K562 (cell line): ENCODE results near the gene TTC27. TPM values are rescaled to one million over a fixed set of nuclear protein-coding genes. Genes with fewer than 3 reads are reported as not detected.
A peak's percentile ranks its signal among the peaks of the same experiment; 100 is the strongest.

ENCODE experiments used
- AFF1 ChIP-seq, 2 experiments: fragments of 450-650 bp; IDR thresholded peaks; 2 replicates each; pipeline ENCODE4 v1.6.1; 2018; ENCODE audit warnings: mild to moderate bottlenecking in 2 of 2, low read depth in 1 of 2; ENCODE audit not compliant: partially characterized antibody in 2 of 2
- NCOR1 ChIP-seq: fragments of 450-650 bp; IDR thresholded peaks from 2 replicates; pipeline ENCODE4 v1.6.1; 2016; ENCODE audit warnings: mild to moderate bottlenecking, moderate library complexity
- ZBTB5 ChIP-seq: fragments of 450-650 bp; IDR thresholded peaks from 2 replicates; pipeline ENCODE4 v1.6.1; 2017; ENCODE audit warnings: antibody characterized with exemption
- polyA plus RNA-seq, 8 experiments: library from polyadenylated mRNA; depleted of rRNA in 4 of 8; stranded (reverse) in 5 of 8; unstranded in 3 of 8; fragments of >200 nt; fragmentation: Nextera tagmentation in 2 of 8; fragmentation: Illumina TruSeq in 1 of 8; extraction: Ambion mirVana in 2 of 8; extraction: Trizol in 1 of 8; gene quantifications; 2 replicates each; pipeline versions ENCODE4 v1.2.1 to v1.2.3, GENCODE V29; 2011 to 2014; ENCODE audit warnings: inconsistent platforms in 1 of 8, missing spikeins in 1 of 8
- total RNA-seq, 7 experiments: library from RNA; depleted of rRNA in 6 of 7; stranded (reverse); fragments of >200 nt in 6 of 7; fragmentation: Illumina TruSeq in 2 of 7; extraction: Trizol in 2 of 7; gene quantifications; 2 replicates each; pipeline versions ENCODE4 v1.2.1 to v1.2.3, GENCODE V29; 2011 to 2021; ENCODE audit warnings: low replicate concordance in 1 of 7
- TF ChIP-seq, protein P1 (sequence below): sonication (generic); formaldehyde crosslinking; IDR thresholded peaks from 2 replicates; pipeline ENCODE4 v1.8.0; 2023; ENCODE audit warnings: missing genetic modification reagents, mild to moderate bottlenecking, borderline replicate concordance
- TF ChIP-seq, protein P2 (sequence below): fragments of 450-650 bp; IDR thresholded peaks from 2 replicates; pipeline ENCODE4 v1.6.1; 2018; ENCODE audit not compliant: partially characterized antibody

Gene TTC27
- total and polyA plus RNA-seq, 9 of the 15 experiments (the other 6 are each of a cell fraction or from before 2014, with no cell fraction given), result 44.3 to 93.4 (median 57.3) TPM

GRCh38 chr2:32591669-32592463 is 36.0 kb upstream of the TTC27 start (continued):
- TF ChIP-seq, protein P1, sequence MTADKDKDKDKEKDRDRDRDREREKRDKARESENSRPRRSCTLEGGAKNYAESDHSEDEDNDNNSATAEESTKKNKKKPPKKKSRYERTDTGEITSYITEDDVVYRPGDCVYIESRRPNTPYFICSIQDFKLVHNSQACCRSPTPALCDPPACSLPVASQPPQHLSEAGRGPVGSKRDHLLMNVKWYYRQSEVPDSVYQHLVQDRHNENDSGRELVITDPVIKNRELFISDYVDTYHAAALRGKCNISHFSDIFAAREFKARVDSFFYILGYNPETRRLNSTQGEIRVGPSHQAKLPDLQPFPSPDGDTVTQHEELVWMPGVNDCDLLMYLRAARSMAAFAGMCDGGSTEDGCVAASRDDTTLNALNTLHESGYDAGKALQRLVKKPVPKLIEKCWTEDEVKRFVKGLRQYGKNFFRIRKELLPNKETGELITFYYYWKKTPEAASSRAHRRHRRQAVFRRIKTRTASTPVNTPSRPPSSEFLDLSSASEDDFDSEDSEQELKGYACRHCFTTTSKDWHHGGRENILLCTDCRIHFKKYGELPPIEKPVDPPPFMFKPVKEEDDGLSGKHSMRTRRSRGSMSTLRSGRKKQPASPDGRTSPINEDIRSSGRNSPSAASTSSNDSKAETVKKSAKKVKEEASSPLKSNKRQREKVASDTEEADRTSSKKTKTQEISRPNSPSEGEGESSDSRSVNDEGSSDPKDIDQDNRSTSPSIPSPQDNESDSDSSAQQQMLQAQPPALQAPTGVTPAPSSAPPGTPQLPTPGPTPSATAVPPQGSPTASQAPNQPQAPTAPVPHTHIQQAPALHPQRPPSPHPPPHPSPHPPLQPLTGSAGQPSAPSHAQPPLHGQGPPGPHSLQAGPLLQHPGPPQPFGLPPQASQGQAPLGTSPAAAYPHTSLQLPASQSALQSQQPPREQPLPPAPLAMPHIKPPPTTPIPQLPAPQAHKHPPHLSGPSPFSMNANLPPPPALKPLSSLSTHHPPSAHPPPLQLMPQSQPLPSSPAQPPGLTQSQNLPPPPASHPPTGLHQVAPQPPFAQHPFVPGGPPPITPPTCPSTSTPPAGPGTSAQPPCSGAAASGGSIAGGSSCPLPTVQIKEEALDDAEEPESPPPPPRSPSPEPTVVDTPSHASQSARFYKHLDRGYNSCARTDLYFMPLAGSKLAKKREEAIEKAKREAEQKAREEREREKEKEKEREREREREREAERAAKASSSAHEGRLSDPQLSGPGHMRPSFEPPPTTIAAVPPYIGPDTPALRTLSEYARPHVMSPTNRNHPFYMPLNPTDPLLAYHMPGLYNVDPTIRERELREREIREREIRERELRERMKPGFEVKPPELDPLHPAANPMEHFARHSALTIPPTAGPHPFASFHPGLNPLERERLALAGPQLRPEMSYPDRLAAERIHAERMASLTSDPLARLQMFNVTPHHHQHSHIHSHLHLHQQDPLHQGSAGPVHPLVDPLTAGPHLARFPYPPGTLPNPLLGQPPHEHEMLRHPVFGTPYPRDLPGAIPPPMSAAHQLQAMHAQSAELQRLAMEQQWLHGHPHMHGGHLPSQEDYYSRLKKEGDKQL (CRISPR knock-in tag), result no peak
- TF ChIP-seq AFF1 (IDR thresholded peaks at IDR 0.05; ENCODE audit: low read depth in 1 of 2, partially characterized antibody in 2 of 2), result peak in 1 of 2 experiments; percentile 24
- no peak for TF ChIP-seq ZBTB5
- TF ChIP-seq, protein P2, sequence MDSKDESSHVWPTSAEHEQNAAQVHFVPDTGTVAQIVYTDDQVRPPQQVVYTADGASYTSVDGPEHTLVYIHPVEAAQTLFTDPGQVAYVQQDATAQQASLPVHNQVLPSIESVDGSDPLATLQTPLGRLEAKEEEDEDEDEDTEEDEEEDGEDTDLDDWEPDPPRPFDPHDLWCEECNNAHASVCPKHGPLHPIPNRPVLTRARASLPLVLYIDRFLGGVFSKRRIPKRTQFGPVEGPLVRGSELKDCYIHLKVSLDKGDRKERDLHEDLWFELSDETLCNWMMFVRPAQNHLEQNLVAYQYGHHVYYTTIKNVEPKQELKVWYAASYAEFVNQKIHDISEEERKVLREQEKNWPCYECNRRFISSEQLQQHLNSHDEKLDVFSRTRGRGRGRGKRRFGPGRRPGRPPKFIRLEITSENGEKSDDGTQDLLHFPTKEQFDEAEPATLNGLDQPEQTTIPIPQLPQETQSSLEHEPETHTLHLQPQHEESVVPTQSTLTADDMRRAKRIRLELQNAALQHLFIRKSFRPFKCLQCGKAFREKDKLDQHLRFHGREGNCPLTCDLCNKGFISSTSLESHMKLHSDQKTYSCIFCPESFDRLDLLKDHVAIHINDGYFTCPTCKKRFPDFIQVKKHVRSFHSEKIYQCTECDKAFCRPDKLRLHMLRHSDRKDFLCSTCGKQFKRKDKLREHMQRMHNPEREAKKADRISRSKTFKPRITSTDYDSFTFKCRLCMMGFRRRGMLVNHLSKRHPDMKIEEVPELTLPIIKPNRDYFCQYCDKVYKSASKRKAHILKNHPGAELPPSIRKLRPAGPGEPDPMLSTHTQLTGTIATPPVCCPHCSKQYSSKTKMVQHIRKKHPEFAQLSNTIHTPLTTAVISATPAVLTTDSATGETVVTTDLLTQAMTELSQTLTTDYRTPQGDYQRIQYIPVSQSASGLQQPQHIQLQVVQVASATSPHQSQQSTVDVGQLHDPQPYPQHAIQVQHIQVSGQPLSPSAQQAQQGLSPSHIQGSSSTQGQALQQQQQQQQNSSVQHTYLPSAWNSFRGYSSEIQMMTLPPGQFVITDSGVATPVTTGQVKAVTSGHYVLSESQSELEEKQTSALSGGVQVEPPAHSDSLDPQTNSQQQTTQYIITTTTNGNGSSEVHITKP, result no peak
- TF ChIP-seq NCOR1, result peak; percentile 50
